ENCODE results near the gene PAGE1.
"Not testable (repeated sequence)": the region's sequence is repeated elsewhere in the genome, so short reads cannot be mapped to it uniquely, and the experiment has no call there.

PAGE1 gene, protein sequence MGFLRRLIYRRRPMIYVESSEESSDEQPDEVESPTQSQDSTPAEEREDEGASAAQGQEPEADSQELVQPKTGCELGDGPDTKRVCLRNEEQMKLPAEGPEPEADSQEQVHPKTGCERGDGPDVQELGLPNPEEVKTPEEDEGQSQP
- 0 reads per million in 3 experiments for total RNA-seq

GRCh38 chrX:49695276-49696180 is at the start of gene PAGE1:
Gene PAGE1 (minus strand): TSS chrX:49695984. CDS start chrX:49694770, 1,214 bp downstream.
- no peak for DNase-seq

- DNase-seq: not testable (repeated sequence)
Measured at GRCh38 chrX:49741501-49741900, 45.7 kb upstream of the PAGE1 start.

DNA sequence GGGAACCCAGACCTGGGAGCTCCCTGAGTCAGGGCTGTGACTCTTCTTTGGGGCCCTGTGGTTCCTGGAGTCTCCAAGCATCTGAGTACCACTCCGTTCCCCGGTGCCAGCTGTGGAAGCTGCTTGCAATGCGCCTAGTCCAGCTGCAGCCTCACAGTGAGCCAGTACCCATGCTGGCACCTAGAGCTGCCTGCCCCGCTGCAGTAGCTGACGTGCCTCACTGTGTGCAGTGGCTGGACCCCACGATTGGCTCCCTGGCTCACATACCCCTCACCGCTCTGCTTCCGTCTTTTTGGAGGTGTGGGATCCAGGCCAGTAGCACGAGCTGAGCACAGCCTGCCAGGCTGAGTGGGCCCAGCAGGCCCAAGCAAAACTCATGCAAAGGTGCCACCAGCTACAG is 32.1 kb upstream of the PAGE1 start:
- DNase-seq: no peak

DNA sequence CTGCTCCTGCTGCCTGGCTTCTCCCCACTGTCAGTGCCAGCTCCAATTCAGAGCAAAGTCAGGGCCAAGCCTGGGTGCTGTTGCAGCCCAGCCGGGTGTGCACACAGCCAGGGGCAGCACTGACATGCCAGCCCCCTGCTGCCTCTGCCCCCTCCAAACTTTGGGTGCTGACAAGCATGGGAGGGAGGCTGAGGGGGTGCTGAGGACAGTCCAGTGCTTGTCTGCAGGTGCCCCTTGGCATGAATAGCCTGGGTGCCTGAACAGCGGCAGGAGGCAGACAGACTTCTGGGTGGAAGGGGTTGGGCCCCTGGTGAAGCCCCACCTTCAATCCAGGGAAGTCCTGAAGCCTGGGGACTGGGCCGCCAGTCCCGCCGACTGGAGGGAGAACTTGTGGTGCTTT is 31.2 kb upstream of the PAGE1 start:
- DNase-seq: no peak

GRCh38 chrX:49725923-49726904 is 30.4 kb upstream of the PAGE1 start:
- no peak for DNase-seq

GRCh38 chrX:49725401-49725800 is 29.6 kb upstream of the PAGE1 start:
- DNase-seq: no peak

DNA sequence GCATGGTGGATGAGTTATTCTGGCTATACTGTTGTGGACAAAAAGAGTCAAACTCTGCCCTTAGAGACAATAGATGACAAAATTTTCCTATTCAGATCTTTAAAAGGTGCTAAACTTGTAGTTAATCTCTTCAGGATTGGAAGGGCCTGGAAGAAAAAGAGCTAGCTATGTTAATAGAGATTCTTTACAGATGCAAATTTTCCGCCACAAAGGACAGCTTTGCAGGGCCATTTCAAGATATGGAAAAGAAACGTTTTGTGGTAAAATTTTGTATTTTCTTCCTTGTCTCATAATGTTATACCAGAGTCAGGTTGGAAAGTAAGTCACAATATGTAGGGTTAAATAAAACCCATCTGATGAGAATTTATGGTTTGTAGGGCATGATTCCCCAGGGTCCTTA is 24.3 kb upstream of the PAGE1 start:
- DNase-seq: not testable (repeated sequence)

DNA sequence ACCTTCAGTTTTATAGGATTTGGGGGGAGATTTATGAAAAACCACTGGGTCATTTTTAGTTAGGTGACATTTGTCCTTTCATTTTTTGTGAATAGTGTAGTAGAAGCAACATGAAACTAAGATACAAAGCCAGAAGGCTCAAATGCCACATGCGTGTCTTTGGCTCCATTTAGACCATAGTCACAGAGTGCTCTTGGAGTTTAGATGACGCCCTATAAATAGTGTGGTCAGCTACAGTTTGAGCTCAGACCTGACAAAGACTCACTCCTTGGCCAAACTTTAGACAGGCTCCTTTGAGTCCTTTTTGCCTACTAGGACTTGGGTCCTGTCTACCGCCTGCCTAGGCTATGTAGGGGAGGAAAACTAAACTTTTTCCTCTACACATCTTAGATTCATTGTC is 16.8 kb upstream of the PAGE1 start:
- DNase-seq: no peak

- no peak for DNase-seq
Measured at GRCh38 chrX:49710744-49711319, 15.0 kb upstream of the PAGE1 start.

DNA sequence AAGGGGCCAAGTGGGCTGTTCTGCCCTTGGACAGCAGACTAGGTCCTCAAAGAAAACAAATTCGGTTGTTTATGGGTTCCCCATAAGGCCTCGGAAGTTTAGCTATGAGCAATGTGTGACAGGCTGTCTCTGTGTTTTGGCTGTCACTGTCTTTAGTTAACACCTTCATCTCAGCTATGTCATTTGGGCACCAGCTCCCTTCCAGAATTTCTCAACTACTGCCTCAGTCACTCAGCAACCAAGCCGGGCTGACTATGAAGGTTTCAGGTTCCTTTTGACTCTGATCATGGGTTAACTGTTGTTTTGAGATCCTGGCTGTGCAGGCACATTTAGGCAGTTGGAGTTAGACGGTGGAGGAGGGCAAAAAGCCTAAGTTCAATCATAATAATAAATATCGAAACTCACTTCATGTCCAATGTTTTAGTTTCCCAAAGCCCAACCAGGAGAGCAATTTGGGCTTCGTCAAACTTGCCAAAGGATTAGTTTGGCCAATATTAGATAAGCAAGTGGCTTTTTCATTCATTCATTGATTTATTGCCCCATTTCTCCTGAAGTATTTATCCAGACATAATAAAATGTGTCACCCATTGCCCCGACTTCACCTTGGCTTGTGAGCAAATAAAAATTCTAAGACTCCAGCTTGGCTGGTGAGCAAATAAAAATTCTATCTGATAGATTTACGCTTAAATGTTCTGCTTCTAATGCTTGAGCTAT is 9.1 kb upstream of the PAGE1 start:
- DNase-seq: no peak

DNA sequence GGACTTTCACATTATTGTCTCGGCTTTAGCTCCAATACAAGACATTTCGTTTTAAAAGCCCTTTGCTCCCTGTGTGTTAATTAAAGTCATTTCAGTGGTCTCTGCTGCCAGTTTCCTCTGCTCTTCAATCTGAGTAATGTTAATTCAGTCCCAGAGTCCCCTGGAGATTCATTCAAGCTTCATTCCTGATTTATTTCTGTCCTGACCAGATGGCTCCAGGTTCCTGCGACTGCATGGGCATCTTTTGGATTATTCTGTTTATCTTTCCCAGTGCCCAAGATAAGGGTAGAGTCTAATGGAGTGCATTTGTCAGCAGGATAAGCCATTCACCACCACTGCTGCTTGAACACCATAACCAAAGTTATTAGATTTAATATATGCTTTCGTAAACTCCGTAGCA is 6.1 kb upstream of the PAGE1 start:
- DNase-seq: no peak

DNA sequence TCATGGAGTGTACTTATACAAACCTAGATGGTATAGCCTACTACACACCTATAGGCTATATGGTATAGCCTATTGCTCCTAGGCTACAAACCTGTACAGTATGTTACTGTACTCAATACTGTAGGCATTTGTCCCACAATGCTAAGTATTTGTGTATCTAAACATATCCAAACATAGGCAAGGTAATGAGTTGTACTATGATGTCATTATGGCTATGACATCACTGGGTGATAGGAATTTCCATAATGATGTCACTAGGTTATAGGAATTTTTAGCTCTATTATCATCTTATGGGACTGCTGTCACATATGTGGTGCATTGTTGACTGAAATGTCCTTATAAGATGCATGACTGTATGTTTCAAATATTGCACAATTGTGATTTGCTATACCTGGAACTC is 5.5 kb upstream of the PAGE1 start:
- DNase-seq: no peak

- no peak for DNase-seq
Measured at GRCh38 chrX:49675075-49675719, 20.6 kb downstream of the PAGE1 start.

DNA sequence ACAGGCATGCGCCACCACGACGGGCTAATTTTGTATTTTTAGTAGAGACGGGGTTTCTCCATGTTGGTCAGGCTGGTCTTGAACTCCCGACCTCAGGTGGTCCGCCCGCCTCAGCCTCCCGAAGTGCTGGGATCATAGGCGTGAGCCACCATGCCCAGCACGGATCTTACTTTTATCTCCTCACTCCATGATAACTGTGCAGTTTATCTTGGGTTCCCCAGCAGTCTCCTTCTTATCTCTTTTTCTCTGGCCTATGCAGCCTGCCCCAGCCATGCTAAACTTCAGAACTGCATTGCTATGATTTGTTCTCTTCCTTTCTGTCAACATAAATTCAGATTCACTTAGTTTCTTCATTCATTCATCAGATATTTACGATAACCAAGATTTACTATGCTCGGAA is 22.4 kb downstream of the PAGE1 start:
- DNase-seq: no peak

DNA sequence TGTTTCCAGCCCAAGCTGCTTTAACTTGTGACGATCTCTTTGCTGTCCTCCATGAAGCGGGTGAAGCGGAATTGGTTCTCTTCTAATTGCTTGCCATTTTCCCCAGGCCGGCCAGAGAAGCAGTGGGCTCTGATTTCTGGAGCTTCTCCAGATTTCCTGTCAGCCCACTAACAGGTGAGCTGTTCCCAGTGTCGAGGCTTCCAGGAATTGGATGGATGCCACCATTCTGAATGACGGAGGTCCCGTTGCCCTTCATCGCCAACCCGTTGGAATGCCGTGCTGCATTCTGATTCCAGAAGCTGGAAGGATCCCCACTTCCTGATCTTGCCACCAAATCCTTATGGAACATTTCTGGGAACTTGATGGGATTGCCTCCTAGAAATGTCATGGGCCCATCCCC is 31.0 kb downstream of the PAGE1 start:
- no peak for DNase-seq

DNA sequence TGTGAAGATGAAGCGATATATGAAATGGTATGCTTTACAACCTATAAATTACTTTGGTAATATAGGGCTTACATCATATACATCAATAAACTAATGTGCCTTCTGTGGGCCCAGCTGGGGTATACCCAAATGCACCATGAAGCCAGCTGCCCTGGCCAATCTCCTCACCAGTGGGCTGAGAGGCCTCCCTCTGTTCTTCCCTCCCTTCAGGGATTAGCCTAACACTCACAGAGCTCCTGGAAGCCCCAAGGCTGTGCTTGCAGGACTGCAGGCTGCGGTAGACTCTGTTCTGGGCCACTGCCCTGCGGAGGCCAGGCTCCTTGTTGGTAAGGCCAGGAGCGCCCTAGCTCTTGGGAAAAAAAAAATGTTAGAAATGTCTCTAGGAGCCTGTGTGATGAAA is 33.9 kb downstream of the PAGE1 start:
- DNase-seq: no peak

- no peak for DNase-seq
Measured at GRCh38 chrX:49659771-49660170, 36.0 kb downstream of the PAGE1 start.

- DNase-seq: no peak
Measured at GRCh38 chrX:49656533-49656932, 39.3 kb downstream of the PAGE1 start.

DNA sequence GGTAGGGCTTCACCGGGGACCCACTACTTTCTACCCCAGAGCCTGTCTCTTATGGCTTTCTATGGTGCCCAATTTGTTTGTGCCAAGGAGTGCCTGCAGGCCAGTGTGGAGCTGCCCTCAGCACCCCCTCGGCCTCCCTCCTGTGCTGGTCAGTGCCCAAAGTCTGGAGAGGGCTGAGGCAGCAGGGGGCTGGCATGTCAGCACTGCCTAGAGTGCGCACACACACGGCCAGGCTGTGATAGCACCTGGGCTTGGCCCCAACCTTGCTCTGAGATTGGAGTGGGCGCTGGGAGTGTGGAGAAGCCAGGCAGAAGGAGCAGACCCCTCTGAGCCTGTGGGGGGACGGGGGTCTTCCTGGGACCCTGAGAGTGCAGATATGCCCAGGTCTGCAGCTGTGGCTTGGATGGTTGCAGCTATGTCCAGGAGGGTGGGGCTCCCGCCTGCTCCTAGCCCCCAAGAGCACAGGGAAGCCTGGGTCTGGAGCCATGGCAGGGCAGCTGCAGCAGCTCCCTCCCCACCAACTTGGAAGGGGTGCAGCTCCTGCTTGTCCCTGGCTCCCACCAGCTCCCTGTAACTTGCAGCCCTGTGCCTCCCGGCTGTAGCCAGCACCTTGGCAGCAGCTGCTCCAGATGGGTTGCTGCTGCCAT is 50.7 kb downstream of the PAGE1 start:
- no peak for DNase-seq
